NCI-H1048 (cell line): ENCODE results near the gene SERTAD3.
"Not testable (repeated sequence)": the region's sequence is repeated elsewhere in the genome, so short reads cannot be mapped to it uniquely, and the experiment has no call there.

Source experiments
- DNase-seq: peaks from one replicate; lab custom pipeline; 2025; lab: John Stamatoyannopoulos, UW

SERTAD3 gene

DNA sequence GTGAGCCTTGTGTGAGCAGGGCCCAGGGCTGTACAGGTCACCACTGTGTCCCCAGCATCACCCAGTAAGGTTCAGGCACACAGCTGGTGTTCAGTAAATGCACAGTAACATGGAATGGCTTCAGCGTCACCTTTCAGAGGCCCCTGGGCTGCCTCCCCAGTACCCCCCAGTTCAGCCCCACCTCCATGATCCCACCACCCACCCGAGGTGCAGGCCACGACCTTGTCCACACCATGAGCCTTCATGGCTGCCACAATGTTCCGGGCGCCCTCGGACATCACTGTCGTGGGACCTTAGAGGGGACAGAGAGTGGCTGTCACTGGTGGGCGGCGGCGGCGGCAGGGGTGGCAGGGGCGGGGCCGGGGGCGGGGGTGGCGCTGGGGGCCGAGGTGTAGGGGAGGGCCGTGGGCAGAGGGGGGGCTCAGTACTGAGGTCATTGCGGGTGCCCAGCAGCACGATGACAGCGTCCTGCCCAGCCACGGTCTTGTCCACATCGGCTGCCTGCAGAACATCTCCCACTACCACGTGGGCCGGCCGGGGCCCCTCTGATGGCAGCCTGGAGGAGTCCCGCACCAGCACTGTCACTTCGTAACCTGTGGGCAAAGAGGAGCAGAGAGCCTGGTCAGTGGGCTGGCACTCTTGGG is 13.9 kb upstream of the SERTAD3 start:
- no peak for DNase-seq

DNA sequence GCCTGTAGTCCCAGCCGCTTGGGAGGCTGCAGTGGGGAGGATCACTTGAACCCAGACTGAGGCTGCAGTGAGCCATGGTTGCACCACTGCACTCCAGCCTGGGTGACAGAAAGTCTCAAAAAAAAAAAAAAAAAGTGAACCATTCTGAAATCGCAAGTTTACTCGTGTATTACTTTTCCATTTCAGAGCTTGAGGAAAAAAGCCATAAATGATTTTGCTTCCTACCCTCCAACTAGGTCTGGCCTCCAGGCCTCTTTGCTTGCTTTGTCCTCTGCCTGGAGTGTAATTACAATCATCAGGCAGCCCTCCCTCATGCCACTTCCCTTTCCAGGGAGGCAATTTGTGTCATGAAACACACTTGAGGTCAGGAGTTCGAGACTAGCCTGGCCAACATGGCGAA is 12.9 kb upstream of the SERTAD3 start:
- no peak for DNase-seq

GRCh38 chr19:40453943-40454342 is 9.8 kb upstream of the SERTAD3 start:
- DNase-seq, result not testable (repeated sequence)

DNA sequence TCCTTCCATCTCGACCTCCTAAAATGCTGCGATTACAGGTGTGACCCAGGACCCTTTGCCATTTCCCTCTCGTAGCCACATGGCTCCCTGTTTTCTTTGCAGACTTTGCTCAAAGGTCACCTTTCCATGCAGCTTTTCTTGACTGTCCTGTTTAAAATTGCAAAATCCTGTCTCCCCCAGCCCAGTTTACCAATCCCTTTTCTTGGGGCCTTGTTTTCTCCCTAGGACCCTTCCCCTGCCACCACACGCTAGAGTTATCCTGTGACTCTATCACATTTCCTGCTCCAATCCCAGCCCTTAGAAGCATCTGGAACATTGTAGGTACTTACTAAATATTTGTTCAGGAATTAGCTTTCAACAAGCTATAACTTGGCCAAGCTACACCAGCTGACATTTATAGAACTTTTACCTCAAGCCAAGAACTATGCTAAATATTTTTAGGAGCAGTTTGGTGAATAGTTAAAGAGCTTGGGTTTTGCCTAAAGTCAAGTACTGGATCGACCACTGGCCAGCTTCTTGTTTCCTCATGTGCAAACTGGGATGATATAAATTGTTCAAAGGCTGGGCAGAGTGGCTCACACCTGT is 9.1 kb upstream of the SERTAD3 start:
- no peak for DNase-seq

DNA sequence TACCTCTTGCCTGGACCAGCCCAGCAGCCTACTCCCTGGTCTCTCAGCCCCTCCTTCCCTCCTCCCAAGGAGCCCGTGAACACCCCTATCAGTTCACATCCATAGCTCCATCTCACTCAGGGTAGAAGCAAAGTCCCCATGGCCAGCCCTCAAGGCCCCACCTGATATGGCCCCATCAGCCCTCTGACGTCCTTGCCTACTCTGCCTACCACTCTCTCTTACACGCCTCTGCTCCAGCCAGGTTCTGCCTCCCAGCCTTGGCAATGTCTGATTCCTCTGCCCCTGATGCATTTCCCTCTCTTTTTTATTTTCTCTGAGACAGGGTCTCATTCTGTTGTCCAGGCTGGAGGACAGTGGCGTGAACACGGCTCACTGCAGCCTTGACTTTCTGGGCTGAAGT is 7.9 kb upstream of the SERTAD3 start:
- no peak for DNase-seq

- DNase-seq, result no peak
Observed at GRCh38 chr19:40450664-40451063, 6.5 kb upstream of the SERTAD3 start.

DNA sequence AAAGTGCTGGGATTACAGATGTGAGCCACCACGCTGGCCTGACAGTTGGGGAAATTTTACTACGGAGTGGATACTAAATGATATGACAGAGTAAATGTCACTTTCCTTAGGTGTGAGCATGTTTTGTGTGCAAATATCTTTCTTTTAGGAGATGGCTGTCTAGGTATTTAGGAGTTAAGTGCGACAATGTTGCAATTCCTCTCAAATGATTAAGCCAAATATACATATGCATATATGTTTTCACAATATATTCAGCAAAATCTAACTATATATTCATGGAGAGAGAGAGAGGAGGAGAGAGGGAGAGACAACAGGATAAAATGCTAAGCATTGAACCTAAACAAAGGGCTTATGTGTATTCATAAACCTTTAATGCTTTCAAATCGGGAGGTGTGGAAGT is 5.4 kb upstream of the SERTAD3 start:
- DNase-seq, result no peak

- no peak for DNase-seq
Observed at GRCh38 chr19:40446263-40446784, 2.2 kb upstream of the SERTAD3 start.

- no peak for DNase-seq
Observed at GRCh38 chr19:40445780-40446262, 1.7 kb upstream of the SERTAD3 start.

DNA sequence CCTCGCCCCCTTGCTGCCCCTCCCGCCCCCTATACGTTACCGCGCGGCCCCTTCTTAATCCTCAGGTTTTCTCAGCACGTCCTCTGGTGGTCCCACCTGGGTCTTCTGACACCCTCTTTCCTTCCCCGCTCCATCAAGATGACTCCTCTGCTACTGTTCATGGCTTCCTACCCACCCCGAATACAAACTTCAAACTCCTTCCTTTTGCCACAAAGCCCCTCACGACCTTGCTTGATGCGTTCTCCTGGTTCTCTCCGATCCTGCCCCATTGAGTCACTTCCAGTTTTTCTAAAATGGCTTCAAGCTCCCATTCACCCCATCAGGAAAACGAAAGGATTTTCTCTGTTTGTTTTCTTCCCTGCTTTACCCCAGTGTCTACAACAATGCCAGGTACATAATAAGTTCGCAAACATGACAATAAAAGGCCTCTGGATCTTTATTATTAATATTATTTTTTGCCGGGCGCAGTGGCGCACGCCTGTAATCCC is 734 bp upstream of the SERTAD3 start:
- DNase-seq, result no peak

GRCh38 chr19:40443131-40443999 is 770 bp downstream of the SERTAD3 start:
- peak; percentile 97 for DNase-seq

- DNase-seq, result no peak
Observed at GRCh38 chr19:40442328-40443130, 1.6 kb downstream of the SERTAD3 start.

DNA sequence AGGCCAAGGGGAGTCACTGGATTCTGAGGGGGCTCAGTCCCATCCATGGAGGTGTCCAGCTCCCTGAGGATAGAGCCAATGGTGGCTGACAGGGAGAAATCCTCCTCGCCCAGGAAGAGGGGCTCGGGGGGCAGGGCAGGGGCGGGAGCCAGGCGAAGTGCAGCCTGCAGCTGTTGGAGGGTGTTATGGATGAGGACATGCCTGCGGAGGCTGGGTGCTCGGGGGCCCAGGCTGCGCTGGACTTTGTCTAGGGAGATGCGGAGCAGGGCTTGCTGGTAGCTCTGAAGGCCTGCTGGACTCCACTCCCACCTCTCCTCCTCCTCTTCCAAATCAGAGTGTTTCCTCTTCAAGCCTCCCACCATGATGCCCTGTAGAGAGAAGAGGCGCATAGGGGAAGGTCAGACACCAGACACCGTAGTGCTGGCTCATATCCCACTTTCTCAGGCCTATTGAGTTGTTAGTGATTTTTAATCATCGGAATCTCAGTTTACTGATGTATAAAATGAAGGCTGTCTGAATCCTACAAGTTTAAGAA is 2.3 kb downstream of the SERTAD3 start:
- no peak for DNase-seq

DNA sequence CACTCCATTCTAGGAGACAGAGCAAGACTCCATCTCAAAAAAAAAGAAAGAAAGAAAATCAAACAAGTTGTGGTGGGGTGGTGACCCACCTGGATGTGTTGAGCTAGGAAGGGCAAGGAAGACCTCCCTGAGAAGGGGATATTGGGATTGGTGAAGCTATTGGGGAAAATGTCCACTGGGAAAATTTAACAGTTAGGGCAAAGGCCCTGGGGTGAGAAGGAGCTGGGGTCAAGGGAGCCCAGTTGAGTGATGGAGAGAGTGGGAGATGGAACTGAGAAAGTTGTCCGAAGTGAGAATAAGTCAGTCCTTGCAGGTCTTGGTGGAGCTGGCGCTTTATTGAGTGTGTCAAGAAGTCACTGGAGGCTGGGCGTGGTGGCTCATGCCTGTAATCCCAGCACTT is 5.9 kb downstream of the SERTAD3 start:
- DNase-seq, result no peak

DNA sequence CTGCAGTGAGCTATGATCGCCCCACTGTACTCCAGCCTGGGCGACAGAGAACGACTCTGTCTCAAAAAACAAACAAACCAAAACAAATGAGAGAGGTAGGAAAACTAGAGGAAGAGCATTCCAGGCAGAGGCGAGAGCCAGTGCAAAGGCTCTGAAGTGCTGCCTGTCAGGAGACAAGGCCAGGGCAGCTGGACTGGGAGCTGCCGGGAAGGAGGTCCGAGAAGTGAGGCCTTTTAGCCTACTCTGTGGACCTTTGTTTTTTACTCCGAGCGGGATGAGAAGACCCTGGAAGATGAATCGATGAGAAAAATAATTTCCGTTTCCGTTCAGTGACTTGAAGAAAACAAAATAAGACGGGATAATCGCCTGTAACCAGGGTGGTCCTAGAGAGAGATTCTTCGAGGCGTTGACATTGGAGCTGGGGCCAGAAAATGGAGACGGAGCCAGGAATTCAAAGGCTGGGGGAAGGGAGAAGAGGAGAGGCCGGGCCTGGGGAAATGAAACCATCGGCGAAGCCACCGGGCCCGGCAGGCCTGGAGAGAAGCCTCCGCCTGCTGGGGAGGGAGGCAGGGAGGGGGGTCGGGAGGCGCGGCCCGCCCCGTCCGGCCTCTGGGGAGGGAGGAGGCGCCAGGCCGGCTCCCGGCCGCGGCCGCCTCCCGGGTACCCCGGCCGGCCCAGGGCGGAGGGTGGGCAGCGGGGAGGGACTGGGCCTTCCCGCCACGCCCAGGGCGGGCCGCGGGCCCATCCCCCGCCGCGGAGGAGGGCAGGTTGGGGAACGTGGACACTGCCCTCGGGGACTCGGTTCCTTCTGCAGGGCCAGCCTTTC is 10.5 kb downstream of the SERTAD3 start:
- peak; percentile 40 for DNase-seq

- DNase-seq, result not testable (repeated sequence)
Observed at GRCh38 chr19:40432760-40433159, 11.4 kb downstream of the SERTAD3 start.

DNA sequence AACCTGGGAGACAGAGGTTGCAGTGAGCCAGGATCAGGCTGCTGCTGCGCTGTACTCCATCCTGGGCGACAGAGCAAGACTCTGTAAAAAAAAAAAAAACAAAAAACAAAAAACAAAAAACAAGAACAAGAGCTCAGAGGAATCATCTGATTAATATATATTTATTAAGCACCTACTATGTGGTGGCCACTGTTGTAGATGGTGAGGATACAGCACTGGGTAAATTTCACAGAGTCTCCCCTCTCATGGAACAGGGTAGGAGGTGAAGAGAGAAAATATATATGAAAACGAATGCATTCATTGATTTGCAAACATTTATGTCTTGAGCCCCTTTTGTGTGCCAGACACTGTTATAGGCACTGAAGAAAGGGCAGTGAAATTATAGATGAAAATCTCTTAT is 12.4 kb downstream of the SERTAD3 start:
- no peak for DNase-seq

DNA sequence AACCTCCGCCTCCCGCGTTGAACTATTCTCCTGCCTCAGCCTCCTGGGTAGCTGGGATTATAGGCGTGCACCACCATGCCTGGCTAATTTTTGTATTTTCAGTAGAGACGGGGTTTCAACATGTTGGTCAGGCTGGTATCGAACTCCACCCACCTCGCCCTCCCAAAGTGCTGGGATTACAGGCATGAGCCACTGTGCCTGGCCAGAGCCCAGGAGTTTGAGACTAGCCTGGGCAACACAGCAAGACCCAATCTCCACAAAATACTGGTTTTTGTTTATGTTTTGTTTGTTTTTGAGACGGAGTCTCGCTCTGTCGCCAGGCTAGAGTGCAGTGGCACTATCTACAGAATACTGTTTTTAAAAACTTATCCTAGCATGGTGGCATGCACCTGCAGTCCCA is 13.9 kb downstream of the SERTAD3 start:
- DNase-seq, result not testable (repeated sequence)

GRCh38 chr19:40428197-40428596 is 15.9 kb downstream of the SERTAD3 start:
- DNase-seq, result not testable (repeated sequence)

GRCh38 chr19:40425450-40426287 is 18.5 kb downstream of the SERTAD3 start, which contains the start of gene SERTAD1:
SERTAD1 (minus strand) TSS chr19:40425992; CDS start chr19:40423546, 2,446 bp downstream.
- peak; percentile 95 for DNase-seq
